GM19438 (cell line): ENCODE results near the gene ETV6.
A peak's percentile ranks its signal among the peaks of the same experiment; 100 is the strongest.

ENCODE experiments used
- ATAC-seq: cut with Tn5 transposase; IDR thresholded peaks from one replicate; pipeline ENCODE4 v1.9.1; 2021; ENCODE audit warnings: low read depth; ENCODE audit not compliant: unreplicated experiment

ETV6 gene

GRCh38 chr12:11872055-11872454 lies 222.6 kb downstream of the ETV6 start:
- no peak for ATAC-seq

DNA sequence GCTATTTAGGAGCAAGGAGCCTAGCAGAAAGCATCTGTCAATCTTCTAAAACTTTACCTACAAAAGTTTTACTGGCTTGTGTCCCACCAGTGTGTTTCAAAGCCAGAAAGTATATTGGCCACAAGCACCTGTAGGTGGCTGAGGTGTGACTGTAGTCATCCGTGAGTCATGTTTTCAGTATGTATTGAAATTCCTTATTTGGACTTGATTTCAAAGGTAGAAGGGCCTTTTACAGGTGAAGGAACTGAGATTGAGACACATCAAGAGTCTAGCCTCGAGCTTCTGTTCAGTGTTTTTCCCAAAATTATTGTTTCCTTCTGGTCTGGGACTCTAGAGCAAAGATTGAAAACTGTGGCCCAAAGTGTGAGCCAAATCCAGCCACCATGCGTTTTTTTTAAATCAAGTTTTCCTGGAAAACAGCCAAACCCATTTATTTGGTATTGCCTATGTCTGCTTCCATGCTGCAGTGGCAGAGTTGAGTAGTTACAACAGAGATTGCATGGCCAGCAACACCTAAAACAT lies 226.0 kb downstream of the ETV6 start:
- ATAC-seq, result no peak

GRCh38 chr12:11876307-11876706 lies 226.8 kb downstream of the ETV6 start:
- no peak for ATAC-seq

GRCh38 chr12:11877102-11877826 lies 227.8 kb downstream of the ETV6 start:
- no peak for ATAC-seq

- ATAC-seq, result no peak
These were observed 228.7 kb downstream of the ETV6 start for GRCh38 chr12:11877869-11878780.

- ATAC-seq, result no peak
These were observed 229.8 kb downstream of the ETV6 start for GRCh38 chr12:11879306-11879705.

GRCh38 chr12:11880381-11880780 lies 230.9 kb downstream of the ETV6 start:
- no peak for ATAC-seq

DNA sequence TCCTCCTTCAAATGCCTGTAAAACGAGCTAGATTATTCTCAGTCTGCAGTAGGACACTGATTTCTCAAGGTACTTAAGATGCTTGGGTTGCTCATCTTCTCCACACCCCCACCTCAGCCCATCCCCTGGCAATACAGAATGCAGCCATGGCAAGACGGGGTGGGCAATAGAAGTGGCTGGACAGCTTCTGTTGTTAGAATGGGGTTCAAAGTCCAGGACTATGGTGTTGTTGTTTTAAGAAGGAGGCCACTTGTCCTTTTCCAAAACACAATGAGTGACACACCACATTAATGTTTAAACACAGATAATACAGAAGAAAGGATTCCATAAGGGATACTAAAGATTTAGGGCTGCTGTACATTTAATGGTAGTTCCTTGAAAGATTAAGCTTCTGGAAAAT lies 232.4 kb downstream of the ETV6 start:
- no peak for ATAC-seq

DNA sequence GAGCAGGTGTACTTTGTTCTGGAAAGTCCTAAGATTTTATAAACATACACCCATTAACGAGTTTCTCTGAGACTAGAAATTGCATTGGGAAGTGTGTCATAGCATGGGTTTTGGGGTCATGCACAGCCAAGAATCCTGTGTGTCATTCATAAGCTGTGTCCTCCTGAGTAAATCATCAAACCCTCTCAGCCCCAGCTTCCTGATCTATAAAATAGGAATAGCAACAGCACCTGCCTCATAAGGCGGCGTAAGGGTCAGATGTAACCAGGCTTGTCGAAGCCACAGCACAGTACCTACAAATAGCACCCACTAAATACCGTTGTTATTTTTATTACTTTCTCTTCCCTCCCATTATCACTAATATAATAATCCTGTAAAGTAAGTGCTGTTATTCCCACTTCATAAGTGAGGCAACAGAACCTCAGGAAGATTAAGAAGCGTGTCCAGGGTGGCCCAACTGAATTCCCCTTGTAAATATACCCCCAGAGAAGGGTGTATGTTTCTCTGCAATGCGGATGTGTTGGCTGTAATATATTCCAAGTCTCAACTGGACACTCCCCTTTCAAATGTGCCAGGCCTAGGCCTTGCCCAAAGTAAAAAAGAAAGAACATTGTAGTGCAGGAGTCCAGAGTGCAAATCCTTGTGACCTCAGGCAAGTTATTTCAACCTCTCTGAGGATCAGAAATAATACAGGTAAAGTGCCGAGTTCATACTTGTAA lies 233.0 kb downstream of the ETV6 start:
- no peak for ATAC-seq

- no peak for ATAC-seq
These were observed 234.6 kb downstream of the ETV6 start for GRCh38 chr12:11884116-11884515.

DNA sequence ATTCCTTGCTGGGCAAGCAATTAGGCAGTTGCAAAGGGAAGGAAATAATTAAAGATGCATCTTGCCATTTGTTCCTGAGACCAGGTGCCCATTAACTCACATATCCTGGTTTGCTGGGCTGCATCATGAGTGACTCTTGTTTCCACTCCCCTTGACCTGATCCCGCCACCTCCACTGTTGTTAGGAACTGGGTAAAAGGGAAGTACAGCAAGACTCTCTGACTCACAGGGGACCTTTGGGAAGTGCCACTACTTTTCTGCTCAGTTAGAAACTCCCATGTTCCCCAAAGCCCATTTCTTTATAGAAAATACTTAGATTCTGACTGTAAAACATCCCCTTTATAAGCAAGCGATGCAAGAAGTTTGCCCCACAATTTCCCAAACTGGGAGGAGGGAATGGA lies 235.2 kb downstream of the ETV6 start:
- ATAC-seq, result no peak

- ATAC-seq, result no peak
These were observed 236.0 kb downstream of the ETV6 start for GRCh38 chr12:11885261-11886038.

DNA sequence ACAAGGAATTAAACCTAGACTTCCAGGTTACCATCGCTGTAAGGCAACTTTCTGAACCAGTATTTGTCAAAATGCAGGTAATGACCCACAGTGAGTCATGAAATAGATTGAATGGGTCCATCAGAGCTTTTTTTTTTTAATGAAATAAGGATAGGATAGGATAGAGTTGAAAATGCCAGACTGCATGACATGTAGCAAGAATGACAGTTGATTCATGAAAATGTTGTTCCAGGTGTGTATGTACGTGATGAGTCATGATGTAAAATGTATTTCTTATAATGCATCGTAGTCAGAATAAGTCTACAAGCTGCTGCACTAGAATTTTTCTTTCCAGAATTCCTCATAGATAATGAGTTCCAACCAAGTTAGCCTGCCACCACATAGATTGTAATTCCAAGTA lies 236.9 kb downstream of the ETV6 start:
- no peak for ATAC-seq

DNA sequence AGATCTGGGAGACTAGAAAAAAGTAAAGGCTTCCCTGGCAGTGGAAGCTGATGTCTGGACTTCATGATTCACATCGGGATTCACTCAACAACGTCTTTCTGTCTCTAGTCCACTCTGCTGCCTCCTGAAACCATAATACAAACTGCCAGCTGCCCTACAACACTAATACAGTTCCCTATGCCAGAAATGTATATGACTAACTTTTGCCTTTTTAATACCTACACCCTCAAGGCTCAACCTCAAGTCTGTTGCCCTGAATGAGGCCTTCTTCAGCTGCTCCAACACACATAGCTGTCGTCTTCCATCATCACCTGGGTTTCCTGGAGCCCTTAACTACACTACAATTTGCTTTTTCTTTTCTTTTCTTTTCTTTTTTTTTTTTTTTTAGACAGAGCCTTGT lies 238.6 kb downstream of the ETV6 start:
- ATAC-seq, result no peak

DNA sequence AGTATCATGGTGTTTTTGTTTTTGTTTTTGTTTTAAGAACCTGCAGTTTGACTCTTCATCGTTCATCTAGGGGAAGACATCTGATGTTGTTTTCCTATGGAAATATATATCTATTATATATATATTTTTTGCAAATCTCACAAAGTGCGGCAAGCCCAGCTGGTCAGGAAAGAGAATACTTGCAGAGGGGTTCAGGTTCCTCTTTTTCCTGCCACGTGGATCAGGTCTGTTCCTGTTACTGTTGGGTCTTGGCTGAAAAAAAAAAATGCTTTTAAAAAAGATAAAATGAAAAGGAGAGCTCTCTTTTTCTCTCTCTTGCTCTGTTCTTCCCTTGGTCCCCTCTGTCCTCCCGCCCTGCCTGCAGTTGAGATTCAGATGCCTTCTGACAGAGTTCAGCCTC lies 241.9 kb downstream of the ETV6 start:
- ATAC-seq, result no peak

DNA sequence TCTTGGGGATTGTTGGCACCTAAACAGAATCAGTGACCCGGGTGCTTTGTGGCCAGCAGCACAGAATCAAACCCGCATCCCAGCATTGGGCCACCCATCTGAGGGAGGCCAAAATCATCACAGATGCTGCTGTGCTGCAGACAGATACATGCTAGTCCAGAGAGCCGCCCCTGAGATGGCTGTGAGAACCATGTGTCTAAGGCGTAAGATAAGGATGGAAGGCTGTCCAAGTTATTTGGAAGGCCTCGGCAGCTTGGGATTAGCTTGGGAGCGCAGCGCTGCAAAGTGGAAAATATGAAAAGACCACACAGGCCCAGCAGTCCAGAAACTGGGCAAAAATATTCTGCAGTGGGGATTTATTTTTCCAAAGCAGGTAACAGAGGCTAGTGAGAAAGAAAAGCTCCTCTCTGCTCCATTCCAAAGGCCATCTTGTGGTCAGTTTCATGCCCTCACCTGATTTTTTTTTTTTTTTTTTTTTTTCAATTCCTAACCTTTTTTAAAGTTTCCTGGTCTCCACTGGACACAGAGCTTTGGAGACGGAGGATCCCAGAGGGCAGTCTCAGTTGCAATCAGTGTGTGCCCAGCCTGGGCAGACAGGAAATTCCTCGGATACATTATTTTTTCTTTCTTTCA lies 242.4 kb downstream of the ETV6 start:
- no peak for ATAC-seq

- ATAC-seq, result no peak
These were observed 244.5 kb downstream of the ETV6 start for GRCh38 chr12:11893998-11894397.

DNA sequence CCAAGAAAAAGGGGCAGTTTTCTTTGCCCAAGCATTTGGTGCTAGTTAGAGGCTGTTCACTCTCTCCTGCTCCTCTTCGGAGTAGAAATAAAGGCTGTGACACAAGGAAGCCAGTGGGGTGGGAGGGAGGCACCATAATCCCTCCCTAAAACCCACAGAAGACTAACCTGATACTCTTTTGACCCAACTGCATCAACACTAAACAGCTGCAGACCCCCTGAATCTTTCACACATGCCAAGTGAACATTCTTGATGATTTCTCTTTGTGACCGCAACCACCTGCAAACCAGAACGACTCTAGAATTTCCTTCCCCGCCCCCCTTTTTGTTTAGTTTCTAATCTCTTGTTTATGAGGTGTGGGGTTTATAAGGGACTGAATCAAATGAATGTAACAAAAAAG lies 245.4 kb downstream of the ETV6 start:
- ATAC-seq, result peak; percentile 59

- no peak for ATAC-seq
These were observed 246.1 kb downstream of the ETV6 start for GRCh38 chr12:11895421-11896078.
